HFF-Myc (cell line): ENCODE data around the gene PKD2L2.
"Not testable (repeated sequence)": the region's sequence is repeated elsewhere in the genome, so short reads cannot be mapped to it uniquely, and the experiment has no call there.

ENCODE experiments used
- DNase-seq: peaks from one replicate; pipeline ENCODE4 v3.0.0-alpha.2; 2011; ENCODE audit warnings: low read depth; ENCODE audit errors: extremely low read depth
- H3K4me3 ChIP-seq: replicated peaks from 2 replicates; pipeline ENCODE4 v1.5.1; 2011; ENCODE audit warnings: low read depth, mild to moderate bottlenecking, control low read depth, low read length
- CTCF ChIP-seq: IDR thresholded peaks from 2 replicates; pipeline ENCODE4 v1.5.1; 2012; ENCODE audit warnings: mild to moderate bottlenecking, low read depth, low read length, control low read depth; ENCODE audit errors: missing control alignments

PKD2L2 gene

GRCh38 chr5:137856916-137857862, 32.1 kb upstream of the PKD2L2 start:
- H3K4me3 ChIP-seq = no peak overlapping the region

GRCh38 chr5:137858223-137858916, 30.9 kb upstream of the PKD2L2 start:
- no peak overlapping the region for H3K4me3 ChIP-seq
- DNase-seq = no peak
- TF ChIP-seq CTCF = no peak

More at GRCh38 chr5:137856916-137857862, 32.1 kb upstream of the PKD2L2 start:
- no peak for TF ChIP-seq CTCF
- no peak for DNase-seq

- TF ChIP-seq CTCF = no peak
- DNase-seq = no peak
- no peak overlapping the region for H3K4me3 ChIP-seq
These were observed 30.3 kb upstream of the PKD2L2 start for GRCh38 chr5:137858954-137859353.

- no peak for DNase-seq
- no peak for TF ChIP-seq CTCF
- H3K4me3 ChIP-seq = no peak overlapping the region
These were observed 27.0 kb upstream of the PKD2L2 start for GRCh38 chr5:137862251-137862650.

GRCh38 chr5:137863653-137864052, 25.6 kb upstream of the PKD2L2 start:
- not testable (repeated sequence) for DNase-seq, H3K4me3 ChIP-seq

- TF ChIP-seq CTCF = no peak
- no peak overlapping the region for H3K4me3 ChIP-seq
- DNase-seq = no peak
These were observed 22.5 kb upstream of the PKD2L2 start for GRCh38 chr5:137866541-137867388.
